Omental fat pad (tissue), 4 donors: ENCODE measurements around the gene CRB2. TPM values are rescaled to one million over a fixed set of nuclear protein-coding genes. Genes with fewer than 3 reads are reported as not detected.

ENCODE experiments used
- ATAC-seq: fragments of 150-250 bp; one replicate; pipeline ENCODE4 v1.9.1; 2016; ENCODE audit warnings: mild to moderate bottlenecking, moderate library complexity; ENCODE audit not compliant: low FRiP score
- DNase-seq: peaks from one replicate; pipeline ENCODE4 v3.0.0-alpha.2; 2019; ENCODE audit warnings: low spot score
- total RNA-seq, 4 donors: library from RNA; depleted of rRNA; stranded (reverse); fragments of >200 nt; gene quantifications; one replicate each; pipeline ENCODE4 v1.1.0, GENCODE V29; 2016
- TF ChIP-seq, protein P1 (sequence below), 3 donors: fragments of 450-650 bp; IDR thresholded peaks; one replicate each; pipeline ENCODE4 v1.5.1; 2016 to 2017; ENCODE audit warnings: antibody characterized with exemption in 3 of 3, mild to moderate bottlenecking in 3 of 3, moderate library complexity in 2 of 3

The CRB2 gene
- total RNA-seq, 4 donors from 2014 or later, result 0.32 to 16.2 (median 3.5) TPM

DNA sequence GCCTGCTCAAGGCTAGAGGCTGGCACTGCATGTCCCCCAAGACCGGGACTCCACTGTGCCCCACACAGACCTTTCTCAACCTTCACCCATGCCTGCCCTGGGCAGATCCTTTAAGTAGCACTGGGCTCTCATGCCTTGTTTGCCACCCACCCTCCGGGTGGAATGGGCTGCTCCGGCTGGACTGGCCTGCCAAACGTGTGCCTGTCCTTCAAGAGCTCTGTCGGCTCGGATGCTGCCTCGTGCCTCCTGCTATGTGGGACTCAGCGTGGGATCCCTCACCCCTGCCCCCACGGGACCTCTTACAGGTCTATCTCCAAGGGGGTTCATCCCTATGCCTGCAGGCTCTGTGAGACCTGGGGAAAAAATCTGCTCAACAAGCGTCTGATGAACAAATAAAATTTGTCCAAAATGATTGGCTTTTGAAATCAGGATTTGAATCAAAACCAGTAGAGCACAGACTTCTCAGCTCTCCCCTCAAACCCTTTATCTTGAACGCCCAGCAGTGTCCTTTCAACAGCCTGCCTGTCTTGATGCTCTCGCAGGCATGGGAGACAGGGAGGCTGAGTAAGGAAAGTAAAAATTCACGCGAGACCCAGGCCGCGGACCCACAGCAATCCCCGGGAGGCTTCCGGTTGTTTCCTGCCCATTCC lies 56.3 kb downstream of the CRB2 start:
- ATAC-seq (no peak), DNase-seq (no peak)
- TF ChIP-seq, protein P1, sequence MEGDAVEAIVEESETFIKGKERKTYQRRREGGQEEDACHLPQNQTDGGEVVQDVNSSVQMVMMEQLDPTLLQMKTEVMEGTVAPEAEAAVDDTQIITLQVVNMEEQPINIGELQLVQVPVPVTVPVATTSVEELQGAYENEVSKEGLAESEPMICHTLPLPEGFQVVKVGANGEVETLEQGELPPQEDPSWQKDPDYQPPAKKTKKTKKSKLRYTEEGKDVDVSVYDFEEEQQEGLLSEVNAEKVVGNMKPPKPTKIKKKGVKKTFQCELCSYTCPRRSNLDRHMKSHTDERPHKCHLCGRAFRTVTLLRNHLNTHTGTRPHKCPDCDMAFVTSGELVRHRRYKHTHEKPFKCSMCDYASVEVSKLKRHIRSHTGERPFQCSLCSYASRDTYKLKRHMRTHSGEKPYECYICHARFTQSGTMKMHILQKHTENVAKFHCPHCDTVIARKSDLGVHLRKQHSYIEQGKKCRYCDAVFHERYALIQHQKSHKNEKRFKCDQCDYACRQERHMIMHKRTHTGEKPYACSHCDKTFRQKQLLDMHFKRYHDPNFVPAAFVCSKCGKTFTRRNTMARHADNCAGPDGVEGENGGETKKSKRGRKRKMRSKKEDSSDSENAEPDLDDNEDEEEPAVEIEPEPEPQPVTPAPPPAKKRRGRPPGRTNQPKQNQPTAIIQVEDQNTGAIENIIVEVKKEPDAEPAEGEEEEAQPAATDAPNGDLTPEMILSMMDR (IDR thresholded peaks at IDR 0.05), result no peak

- ATAC-seq, result no peak
- DNase-seq, result no peak
- TF ChIP-seq, protein P1 (IDR thresholded peaks at IDR 0.05), result no peak
These were observed 58.2 kb downstream of the CRB2 start for GRCh38 chr9:123414204-123414603.

GRCh38 chr9:123414936-123415930 lies 59.2 kb downstream of the CRB2 start:
- no peak for DNase-seq
- ATAC-seq, result no peak
- TF ChIP-seq, protein P1 (IDR thresholded peaks at IDR 0.05), result no peak

DNA sequence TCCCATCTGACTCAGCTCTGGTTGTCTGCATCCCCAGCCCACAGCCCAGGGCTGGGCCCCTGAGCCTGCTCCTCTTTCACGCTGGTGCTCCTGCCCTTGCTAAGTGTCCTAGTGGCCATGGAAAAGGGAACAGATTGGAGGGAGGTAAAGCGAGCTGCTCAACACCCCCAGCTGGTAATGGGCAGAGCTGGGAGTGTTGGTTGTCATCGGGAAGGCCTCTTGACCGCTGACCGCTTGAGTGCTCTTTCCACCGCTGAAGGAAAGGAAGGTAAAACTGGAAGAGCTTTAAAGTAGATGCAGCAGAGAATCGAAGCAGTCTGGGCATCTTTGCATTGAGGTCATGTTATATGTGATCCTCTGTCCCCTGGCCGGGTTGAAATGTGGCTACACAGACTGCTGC lies 60.2 kb downstream of the CRB2 start:
- TF ChIP-seq, protein P1 (IDR thresholded peaks at IDR 0.05), result no peak
- ATAC-seq (no peak), DNase-seq (no peak)

DNA sequence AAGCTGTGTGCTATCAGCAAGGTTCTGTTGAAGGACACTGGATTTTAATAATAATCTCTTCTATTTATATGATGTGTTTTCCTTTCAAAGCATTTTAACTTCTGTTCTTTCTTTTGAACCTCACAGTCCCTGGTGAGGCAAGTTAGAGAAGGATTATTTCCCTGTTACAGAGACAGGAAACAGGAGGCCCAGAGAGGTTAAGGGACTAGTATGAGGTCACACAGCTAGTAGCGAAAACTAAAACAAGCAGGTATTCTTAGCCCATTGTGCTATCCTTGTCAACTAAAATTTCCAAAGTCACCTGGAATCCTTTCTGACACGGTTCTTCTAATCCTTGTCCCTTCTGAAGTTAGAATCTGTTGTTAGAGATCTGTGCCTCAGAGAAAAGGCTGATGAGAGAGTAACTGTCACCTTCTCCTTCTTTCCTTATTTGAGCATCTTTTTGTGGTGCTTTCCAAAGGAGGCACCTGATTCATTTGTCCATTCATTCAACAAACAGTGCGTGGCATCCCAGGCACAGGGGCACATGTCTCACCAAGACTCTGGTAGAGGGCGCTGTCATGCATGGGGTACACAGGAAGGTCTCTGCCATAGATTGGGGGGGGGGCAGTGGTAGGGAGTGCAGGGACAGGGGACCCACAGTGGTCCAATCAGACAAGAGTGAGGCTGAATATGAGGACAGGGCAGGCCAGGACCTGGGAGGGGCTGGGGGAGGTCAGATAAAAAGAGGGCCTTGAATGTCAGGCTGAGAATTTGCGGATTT lies 61.5 kb downstream of the CRB2 start:
- ATAC-seq, result no peak
- TF ChIP-seq, protein P1 (IDR thresholded peaks at IDR 0.05), result no peak
- DNase-seq, result no peak

DNA sequence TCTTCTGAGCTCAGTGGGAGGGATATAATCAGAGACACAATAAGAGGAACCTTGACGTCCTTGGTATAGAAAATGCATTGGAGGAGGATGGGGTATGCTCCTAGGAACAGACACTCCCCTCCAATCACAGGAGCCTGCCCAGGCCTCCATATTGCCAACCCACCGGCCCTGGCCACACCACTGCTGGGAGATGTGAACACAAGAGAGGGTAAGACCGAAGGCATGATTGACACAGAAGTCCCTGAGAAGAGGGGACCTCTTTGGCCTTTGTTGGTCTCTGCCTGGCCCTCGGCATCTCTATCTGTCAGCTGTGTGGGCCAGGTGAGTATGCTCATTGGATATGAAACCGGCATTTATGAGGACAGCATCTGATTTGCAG lies 62.0 kb downstream of the CRB2 start:
- TF ChIP-seq, protein P1 (IDR thresholded peaks at IDR 0.05), result no peak
- no peak for ATAC-seq
- DNase-seq, result no peak
